CD4-positive, alpha-beta T cell treated with Interleukin-17A for 1 hour (primary cell): ENCODE measurements around the gene CADM1.

Experiments
- DNase-seq: peaks from one replicate; pipeline ENCODE4 v3.0.0-alpha.2; 2020

Gene CADM1

DNA sequence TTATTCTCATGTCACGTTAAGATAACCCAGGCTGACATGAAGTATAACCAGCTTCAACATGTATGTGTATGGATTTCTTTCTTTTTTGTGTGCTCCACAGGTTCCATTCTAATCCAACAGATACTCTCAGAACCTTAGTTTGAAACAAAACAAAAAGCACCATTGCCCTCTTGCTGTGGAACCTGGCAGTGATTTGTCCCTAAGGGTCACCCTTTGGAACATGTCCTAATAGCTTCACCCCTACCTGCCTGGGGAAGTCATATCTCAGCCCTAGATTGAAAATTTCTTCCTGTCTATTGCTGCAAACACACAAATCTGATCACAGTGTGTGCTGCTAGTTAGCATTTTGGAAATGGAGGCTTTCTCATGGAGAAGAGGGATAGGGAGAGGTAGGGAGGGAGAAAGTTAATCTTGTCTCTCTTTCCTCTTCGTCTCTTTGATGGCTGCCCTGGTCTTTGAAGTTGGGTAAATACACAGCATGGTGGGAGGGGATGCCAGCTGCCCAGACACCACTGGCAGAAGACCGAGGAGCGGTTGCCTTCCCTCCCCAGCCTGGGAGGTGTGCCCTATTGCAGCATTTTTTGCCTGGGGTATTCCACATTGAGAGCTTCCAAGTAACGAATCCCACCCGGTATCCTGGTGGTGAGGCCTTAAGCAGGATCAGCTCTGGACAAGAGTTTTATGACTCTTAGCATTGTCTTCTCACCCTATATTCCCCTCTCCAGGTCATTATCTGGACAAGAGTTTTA, 11.6 kb upstream of the CADM1 start:
- no peak for DNase-seq

DNA sequence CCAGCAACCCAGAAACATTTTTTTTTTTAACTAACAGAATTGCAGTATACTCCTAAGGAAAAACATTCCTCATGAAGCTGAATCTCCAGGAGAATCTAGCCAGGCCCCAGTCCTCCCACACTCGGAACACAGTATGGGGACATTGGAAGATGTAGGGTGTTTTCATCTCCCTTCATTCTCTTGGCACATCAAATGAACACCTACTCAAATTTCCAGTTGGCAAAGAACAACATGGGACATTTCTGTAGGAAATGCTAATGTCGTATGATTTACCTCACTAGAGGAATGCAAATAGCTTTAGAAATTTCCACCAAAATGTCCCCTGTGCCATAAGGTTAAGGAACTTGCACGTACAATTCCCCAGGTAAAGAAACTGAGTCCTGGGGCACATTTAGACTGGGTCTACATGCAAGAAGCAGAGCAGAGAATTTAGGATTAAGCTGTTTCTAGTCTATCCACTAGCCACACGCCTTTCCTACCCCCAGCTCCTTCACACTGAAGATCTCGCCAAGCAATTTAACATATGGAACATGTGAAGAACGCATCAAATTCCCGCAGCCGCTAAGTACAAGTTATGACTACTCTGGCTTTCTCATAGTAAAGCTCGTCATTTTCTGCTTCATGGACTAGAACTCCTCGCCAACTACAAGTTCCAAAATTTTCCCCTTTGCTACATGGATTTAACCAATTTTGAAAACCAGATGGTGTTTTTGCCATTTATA, 2.9 kb upstream of the CADM1 start:
- no peak for DNase-seq

- no peak for DNase-seq
These were observed 960 bp upstream of the CADM1 start for GRCh38 chr11:115505175-115505574.

DNA sequence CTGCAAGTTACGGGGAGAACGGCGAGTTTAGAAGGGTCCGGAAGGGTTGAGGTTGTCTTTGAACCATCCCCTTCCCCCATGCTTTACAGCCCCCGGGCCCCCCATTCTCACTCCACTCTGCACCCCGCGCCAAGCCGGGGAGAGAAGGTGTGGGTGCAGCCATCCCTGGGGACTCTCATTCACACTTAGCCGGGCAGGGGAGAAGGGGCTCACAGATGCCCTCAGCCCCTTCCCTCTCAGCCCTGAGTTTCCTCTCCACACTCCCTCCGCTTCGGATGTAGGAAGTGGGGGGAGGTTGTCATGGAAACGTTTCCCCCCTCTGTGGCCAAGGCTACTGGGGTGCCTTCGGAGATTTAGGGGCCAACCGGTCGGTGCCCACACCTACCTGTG, 334 bp downstream of the CADM1 start:
- DNase-seq: no peak

DNA sequence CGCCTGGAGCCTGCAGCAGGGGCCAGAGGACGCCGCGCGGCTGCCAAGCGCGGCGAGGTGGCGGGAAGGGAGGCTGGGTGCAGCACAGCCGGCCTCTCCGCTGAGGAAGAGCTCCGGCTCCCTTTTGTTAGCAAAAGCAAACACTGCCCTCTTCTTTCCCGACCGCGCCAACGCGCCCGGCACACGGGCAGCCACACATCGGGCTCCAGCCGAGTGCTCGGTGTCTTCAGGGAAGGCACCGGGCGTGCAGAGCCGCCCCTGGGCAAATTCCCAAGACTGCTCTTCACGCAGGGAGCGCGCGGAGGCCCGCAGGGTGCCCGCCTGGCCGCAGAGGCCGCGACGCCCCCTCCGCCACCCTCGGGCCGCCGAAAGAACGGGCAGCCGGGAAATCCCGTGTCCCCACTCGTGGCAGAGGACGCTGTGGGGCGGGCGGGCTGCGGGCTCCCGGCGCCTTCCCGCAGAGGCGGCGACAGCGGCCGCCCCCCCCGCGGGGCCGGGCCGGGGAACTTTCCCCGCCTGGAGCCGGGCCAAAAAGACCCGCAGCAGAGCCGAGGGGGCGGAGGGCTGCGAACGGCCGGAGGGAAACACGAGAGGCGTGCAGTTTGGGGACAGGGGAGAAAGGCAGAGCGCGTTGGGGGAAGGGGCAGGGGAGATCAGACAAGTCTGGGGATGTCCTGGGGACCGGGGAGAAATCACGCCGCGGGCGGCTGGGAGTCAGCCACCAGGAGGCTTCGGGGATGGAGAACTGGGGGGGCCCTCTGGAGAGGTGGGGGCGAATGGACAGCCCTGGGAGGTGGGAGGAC, 931 bp downstream of the CADM1 start:
- DNase-seq: peak; percentile 22

DNA sequence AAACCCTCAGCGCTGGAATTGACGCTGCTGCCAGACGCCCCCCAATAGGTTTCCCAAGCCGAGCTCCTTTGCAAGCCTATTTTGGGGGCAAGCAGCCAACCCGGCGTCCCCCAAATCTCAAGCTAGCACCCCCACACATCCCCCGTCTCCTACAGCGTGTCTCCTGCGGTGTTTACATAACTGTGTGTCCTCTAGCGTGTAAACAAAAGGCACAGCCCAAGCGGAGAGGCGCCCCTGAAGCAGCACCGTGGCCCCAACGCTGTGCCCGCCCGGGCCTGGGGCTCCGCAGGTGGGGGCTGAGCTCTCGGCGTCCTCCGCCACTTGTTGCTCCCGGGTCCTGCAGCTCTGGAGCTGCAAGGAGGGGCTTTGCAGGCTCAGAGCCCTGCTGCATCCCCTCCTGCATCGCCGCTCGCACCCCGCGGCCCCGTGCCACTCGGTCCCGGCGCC, 1.6 kb downstream of the CADM1 start:
- DNase-seq: no peak

GRCh38 chr11:115501893-115502589, 2.2 kb downstream of the CADM1 start:
- peak; percentile 2 for DNase-seq

- no peak for DNase-seq
These were observed 2.7 kb downstream of the CADM1 start for GRCh38 chr11:115501502-115501892.

- no peak for DNase-seq
These were observed 3.4 kb downstream of the CADM1 start for GRCh38 chr11:115500547-115501501.

GRCh38 chr11:115499891-115500290, 4.3 kb downstream of the CADM1 start:
- DNase-seq: no peak

GRCh38 chr11:115499241-115499799, 4.9 kb downstream of the CADM1 start:
- no peak for DNase-seq

- no peak for DNase-seq
These were observed 5.9 kb downstream of the CADM1 start for GRCh38 chr11:115498354-115498753.

DNA sequence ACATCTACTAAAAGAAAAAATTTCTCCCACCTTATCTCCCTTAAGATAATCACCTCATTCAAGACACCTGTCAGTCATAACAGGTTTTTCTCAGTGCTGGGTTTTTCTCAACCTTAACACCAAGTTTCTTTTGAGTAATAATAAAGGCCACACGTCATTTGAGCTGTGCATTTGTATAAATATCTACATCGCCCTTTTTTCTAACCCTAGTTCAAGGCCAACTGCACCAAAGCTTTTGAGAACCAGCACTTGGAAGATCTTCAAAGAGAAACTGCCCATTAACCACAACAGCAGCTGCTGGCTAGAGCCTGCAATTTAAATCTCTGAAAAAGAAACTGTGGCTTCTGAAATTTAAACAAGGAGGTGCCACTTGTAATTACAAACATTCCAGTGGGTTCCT, 6.9 kb downstream of the CADM1 start:
- no peak for DNase-seq

- no peak for DNase-seq
These were observed 7.3 kb downstream of the CADM1 start for GRCh38 chr11:115496892-115497291.

DNA sequence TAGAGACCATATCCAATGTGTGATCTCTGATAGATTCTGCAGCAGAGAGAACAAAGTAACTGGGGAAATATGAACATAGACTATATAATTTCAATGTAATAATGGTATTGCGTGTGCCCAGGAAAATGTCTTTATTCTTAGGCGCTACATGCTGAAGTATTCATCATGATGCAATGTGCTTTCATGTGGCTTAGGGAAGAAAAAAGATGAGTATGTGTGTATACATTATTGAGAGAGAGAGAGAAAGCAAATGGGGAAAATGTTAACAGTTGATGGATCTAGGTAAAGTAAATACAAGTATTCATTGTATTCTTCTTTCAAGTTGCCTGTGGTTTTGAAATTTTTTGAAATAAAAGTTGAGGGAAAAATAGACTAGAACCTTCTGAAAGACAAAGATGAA, 10.3 kb downstream of the CADM1 start:
- no peak for DNase-seq

DNA sequence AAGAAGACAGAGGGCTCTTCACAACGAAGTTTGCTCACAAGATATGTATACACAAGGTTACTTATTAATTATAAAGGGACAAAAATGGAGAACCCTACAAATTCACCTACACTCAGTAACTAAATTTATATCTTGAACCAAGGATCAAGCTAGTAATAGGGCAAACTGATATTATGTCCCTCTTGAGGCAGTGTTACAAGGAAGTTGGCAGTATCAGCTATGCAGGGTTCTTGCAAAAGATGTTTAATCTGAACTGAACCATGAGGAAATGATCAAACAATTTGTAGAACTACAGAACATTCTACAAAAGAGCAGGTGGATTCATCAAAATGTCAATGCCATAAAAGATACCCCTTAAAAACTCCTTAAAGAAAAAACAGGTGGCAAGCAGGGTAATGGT, 10.7 kb downstream of the CADM1 start:
- DNase-seq: no peak

DNA sequence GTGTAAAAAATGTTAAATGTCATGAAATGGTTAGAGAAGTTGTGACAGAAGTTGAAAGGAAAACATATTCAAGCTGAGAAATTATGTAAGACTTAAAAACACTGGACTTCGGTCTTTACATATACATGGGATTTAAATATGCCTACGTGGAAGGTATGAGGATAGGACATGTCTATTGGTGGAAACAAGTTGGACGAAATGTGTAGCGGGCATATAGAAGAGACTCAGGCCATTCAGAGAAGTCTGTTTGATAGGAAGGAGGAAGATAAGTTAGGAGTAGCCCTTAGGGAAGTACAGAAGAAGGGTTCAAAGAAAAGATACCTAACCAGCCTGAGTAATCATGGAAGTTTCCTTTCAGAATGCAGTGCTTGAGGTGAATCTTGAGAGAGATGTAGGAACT, 14.7 kb downstream of the CADM1 start:
- DNase-seq: no peak

DNA sequence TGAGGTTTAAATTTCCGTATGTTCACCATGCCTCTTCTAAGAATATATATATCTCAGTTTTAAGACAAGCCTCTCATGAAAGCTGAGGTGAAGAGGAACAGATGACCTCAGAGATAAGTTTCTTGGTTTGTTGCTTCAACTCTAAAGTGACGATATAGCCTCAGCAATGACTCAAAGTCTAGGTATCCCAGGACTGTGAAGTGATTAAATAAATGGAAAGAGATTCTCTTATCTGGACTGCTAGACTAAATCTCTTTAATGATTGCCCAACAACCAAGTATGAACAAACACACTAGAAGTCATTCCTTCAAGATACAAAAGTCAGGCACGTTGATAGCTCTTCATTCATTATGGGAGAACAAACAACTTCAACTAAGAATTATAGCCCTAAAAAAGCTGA, 15.3 kb downstream of the CADM1 start:
- no peak for DNase-seq

GRCh38 chr11:115481528-115481927, 22.7 kb downstream of the CADM1 start:
- DNase-seq: no peak

- no peak for DNase-seq
These were observed 23.6 kb downstream of the CADM1 start for GRCh38 chr11:115480611-115481010.

- DNase-seq: no peak
These were observed 26.8 kb downstream of the CADM1 start for GRCh38 chr11:115477410-115477809.
